Activated CD4-positive, alpha-beta T cell treated with anti-CD3 and anti-CD28 coated beads for 4 hours (primary cell): ENCODE results near the gene RASAL1.

ENCODE experiments used
- DNase-seq, 2 donors: peaks; one replicate each; pipeline ENCODE4 v3.0.0-alpha.2; 2020

RASAL1 gene

DNA sequence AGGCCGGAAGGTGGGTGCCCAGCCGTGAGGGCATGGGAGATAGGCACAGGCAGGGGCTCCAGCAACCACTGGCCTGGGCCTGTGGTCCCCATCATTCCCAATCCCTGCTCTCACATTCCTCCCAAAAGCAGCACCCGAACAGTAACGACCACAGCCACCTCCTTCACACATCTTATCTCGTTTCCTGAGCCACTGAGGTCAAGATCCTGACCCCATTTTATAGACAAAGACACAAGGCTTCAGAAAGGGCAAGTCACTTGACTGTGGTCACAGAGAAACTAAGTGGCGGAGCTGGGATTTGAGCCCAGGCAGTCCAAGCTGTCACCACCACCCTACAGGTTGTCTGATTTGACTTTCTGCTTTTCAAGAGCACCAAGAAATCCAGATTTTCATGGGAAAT, 40.2 kb downstream of the RASAL1 start:
- no peak for DNase-seq

DNA sequence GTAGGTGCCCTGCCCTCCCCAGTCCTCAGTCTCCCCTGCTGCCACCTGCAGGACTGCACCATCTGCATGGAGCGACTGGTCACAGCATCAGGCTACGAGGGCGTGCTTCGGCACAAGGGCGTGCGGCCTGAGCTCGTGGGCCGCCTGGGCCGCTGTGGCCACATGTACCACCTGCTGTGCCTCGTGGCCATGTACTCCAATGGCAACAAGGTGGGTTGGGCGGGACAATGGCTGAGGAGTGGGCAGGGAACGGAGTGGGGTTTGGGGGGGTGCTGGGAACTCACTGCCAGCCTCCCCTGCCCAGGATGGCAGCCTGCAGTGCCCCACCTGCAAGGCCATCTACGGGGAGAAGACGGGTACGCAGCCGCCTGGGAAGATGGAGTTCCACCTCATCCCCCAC, 40.8 kb downstream of the RASAL1 start:
- no peak for DNase-seq

DNA sequence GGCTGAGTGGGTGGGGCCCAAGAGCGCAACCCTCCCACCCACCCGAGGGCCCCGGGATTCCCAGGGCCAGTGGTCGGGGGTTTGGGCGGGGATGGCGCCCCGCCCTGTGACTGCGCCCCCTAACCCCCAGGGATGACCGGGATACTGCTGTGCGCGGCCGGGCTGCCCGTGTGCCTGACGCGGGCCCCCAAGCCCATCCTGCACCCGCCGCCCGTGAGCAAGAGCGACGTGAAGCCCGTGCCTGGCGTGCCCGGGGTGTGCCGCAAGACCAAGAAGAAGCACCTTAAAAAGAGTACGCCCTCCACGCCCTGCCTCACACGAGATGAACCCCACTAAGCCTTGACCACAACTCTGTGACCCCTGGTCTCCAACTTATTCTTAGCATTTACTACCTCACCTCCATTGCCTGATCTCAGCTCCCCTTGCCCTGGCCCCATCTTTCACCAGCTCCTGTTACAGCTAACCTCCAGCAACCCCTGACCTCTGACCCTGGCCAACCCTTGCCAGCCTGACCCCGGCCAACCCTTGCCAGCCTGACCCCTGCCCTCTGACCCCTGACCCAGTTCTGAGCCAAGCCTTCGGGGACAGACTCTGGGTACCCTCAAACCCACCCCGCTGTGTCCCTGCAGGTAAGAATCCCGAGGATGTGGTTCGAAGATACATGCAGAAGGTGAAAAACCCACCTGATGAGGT, 42.0 kb downstream of the RASAL1 start:
- DNase-seq = no peak

DNA sequence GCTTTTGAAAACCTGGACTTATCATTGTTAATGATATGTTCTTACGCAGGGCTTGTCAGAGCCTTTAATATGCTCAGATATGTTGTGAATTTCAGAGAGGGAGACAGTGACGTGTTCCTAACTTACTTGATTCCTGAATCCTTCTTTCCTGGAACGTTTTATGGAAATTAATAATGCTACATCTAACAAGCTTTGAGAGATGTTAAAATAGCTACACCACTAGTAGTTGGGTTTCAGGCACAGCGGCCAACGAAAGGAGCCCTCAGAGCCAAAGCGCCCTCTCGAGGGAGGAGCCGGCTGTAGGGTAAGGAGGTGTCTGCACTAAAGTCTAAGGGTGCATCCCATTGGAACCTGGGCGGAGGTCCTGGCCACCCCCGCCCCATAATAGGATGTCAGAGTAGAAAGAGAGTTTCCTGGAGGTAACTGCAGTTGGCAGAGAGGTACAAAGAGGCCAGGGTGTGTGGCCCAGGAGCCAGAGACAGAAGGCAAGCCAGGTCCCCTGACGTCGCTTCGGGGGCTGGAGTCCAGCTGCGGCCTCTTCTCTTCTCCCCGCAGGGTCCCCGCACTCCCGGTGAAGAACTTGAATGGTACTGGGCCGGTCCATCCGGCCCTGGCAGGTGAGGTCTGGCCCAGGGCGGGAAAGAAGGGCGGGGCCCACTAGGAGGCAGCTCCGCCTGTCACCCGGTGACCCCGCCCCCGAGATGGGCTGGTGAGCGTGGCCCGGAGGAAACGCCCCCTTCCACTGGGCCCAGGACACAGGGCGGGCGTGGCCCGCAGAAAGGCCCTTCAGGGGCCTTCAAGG, 42.8 kb downstream of the RASAL1 start:
- DNase-seq = no peak

DNA sequence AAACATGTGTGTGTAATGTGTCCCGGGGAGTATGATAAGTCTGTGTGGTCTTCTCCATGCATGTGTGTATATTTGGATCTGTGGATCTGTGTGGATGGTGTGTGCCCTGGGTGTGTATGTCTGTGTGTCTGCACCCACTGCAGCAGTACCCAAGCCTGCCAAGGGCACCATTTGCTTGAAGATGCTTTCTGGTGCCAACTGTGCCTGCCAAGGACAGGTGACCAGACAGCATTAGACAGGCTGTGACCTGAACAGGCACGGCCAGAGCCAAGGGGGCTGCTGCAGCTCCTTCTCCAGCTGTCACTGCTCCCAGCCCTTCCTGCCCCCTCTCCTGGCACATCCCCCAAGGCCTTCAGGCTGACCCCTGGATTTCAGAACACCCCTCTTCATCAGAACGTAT, 44.1 kb downstream of the RASAL1 start:
- DNase-seq = no peak

DNA sequence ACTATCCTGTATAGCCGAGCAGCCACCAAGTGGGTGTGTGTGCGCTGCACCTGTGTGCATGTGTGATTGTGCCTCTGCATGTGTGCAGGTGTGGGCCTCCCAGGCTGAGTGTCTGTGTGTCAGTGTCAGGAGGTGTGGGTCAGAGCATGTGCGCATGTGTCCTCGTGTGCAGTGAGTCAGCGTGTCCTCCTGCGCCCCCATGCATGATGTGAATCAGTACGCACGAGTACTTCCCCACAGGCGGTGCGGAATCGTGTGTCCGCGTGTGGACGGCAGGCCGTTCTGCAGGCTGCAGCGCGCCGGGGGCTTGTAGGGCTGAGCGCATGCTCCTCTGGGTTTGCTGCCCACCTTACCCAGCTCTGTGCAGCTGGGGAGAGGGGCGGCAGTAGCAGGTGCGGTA, 44.8 kb downstream of the RASAL1 start:
- no peak for DNase-seq

DNA sequence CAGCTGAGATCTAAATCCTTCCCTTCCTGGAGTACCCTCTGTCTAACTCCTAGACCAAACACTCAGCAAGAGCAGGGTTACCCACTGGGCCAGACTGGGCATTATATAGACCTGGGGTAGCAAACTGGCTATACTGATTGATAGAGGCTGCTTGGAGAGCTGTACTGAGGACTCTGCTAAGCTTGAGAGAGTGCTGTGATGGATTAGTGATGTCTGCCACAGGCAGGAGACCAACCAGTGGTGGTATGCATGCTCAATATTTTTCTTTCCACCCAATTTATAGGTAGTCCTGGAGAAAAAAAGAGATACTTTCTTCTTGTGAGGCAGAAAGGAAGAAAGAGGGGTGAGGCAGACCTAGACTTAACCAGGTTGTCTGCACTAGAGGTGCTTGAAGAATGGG, 45.7 kb downstream of the RASAL1 start:
- no peak for DNase-seq

DNA sequence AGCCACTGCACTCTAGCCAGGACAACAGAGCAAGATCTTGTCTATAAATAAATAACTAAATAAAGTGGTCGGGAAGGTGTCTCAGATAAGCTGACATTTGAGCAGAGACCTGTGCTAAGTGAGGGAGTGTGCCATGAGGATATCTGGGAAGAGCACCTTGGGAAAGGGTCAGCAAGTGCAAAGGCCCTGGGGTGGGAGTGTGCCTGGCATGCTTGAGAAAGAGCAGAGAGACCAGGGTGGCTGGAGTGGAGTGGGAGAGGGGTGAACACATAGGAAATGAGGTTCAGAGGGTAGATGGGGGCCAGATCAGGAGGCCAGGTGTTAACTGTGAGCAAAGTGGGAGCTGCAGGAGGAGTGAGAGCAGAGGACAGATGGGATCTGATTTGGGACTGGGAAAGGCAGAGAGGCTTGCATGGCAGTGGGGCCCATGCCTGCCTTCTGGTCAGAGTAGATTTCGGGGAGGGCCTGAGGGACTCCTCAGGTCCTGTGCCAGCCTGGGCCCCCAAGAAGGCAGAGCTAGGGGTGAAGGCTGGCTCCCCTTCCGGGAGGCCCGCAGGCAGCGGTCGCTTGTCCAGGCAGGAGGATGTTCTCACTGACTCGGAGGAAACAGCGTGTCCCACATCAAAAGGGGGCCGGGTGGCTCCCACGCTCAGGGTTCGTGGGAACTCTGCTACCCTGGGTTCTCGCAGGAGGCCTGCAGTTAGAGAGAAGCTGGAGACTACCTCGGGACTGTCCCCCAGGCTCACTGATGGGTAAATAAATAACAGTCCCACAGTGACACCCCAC, 46.4 kb downstream of the RASAL1 start:
- peak; percentile 41 to 43 for DNase-seq

DNA sequence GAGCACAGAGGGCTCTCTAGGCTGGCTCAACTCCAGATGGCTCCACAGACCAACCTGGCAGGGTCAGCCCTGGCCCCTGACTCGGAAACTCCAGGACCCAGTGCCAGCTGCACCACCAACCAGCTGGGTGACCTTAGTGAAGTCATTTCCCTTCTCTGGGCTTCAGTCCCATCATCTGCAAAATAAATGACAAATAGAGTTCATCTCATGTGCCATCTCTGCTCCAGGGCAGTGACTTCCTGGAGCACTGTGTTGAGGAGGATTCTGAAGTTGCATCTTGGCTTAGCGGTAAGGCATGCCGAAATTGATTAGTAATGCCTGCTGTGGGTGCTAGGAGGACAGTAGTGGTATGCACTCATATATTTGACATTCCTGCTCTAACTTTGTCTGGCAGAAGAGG, 47.5 kb downstream of the RASAL1 start:
- DNase-seq = no peak

DNA sequence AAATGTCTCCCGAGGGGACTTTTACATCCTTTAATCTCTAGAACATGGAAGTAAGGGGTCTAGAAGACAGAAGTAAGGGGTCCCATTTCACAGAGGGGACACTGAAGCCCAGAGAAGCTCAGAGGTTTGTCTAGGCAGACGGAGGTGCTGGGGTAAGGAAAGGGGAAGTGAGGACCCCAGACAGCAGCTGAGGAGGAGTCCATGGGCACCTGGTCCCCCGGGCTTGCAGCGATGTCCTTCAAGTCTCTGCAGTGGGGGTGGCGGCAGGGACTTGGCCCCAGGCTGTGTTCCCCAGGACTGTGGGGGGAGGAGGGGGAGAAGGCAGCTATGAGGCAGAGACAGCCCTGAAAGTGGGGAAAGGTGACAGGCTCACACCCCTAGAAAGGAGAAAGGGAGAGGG, 48.4 kb downstream of the RASAL1 start:
- no peak for DNase-seq

DNA sequence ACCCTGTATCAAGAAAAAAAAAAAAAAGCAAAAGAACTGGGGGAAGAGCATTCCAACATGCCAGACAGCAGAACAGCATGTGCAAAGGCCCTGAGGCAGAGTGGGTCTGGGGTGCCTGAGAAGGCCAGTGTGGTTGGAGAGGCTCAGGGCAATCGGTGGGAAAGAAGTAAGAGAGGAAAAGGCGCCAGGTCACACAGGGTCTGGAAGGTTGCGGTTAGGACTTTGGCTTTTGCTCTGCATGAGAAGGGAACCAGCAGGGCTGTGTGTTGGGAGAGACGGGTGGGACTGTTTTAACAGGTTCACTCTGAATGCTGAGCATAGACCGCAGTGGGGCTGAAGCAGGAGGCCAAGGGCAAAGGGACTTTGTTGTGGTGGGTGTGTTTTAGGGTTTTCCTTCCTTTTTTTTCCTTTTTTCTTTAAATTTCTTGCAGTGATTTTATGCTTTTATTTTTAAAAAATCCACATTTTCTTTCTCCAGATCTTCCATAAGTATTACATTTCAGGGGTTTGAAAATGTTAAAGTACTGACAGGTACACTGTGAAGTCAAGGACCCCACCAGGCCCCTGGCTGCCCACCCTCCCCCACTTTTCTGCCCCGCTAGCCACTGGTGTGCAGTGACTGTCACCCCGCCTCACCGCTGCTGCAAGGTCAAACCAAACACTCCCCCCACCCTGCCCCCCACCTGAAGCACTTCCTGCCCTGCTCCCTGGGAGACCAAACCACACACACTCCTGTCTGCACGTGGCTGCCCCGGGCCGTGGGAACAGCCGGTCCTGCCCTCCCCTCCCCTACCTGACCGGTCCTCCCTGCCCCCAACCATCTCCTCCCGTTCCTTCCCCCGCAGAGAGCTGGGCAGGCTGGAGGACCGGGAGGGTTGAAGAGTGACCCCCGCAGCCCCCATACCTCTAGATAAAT, 49.1 kb downstream of the RASAL1 start:
- DNase-seq = peak in 1 of 2 donors; percentile 42

DNA sequence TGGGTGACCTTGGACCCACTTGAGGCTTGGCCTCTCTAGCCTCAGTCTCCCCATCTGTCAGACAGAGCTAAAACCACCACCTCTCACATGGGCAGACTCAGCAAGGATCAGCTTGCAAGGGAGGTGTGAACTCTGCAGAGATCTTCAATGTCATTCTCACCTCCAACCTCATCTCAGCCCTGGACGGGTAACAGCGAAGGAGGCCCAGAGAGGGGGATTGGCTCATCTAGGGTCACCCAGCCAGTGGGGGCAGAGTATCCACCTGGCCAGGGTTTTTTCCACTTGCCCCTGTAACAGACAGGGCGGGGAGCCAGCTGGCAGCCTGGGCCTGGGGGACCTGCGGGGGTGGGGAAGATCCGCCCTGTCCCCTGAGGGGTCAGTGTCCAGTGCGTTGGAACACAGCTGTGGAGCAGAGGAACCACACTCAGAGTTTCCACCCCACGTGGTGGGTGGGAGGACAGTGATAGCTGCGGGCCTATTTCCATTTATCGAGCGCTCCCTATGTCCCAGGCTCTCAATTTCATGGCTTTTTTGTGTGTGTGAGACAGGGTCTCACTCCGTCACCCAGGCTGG, 51.6 kb downstream of the RASAL1 start:
- no peak for DNase-seq

DNA sequence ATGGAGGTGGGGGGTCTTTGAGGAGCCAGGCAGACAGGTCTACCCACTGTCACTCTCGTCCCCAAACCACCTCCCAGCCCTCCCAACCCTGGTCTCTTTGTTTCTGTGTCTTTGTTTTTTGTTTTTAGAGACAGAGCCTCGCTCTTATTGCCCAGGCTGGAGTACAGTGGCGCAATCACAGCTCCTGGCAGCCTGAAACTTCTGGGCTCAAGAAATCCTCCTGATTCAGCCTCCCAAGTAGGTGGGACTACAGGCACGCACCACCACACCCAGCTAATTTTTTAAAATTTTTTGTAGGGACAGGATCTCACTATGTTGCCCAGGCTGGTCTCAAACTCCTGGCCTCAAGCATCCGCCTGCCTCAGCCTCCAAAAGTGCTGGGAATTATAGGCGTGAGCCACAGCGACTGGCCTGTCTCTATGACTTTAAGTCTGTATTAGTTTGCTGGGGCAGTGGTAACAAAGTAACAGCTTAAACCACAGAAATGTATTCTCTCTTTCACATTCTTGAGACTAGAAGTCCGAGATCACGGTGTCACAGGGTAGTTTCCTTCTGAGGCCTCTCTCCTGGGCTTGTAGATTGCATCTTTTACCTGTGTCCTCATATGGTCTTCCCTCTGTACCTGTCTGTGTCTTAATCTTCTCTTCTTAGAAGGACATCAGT, 52.9 kb downstream of the RASAL1 start:
- DNase-seq = no peak

DNA sequence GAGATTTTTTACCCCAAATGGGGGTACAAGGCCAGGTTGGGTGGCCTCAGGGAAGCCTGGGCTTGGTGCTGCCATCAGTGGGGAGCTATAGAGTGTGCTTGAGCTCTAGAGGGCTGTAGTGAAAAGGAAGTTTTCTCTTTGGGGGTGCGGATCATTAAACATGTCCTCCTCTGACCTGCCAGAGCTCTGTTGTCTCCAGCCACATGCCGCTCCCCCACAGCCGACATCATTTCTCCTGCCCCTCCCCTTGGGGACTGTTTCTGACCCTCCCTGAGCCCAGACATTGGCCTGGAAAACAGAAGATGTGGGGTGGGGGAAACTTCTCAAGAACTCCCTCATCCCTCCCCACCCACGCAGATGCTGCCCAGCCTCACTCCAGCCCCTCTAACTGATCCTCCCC, 53.7 kb downstream of the RASAL1 start:
- no peak for DNase-seq

DNA sequence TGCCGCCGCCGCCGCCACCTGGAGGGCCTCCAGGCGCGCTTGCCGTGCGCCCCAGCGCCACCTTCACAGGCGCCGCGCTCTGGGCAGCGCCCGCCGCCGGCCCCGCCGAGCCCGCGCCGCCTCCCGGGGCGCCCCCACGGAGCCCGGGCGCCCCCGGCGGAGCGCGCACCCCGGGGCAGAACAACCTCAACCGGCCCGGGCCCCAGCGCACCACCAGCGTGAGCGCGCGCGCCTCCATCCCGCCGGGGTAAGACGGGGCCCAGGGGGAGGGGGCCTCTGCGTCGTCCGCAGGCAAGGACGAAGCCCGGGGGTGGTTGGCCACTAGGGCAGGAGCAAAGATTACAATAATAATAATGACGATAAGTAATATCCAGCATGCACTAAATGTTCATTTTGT, 57.7 kb downstream of the RASAL1 start:
- DNase-seq = no peak

DNA sequence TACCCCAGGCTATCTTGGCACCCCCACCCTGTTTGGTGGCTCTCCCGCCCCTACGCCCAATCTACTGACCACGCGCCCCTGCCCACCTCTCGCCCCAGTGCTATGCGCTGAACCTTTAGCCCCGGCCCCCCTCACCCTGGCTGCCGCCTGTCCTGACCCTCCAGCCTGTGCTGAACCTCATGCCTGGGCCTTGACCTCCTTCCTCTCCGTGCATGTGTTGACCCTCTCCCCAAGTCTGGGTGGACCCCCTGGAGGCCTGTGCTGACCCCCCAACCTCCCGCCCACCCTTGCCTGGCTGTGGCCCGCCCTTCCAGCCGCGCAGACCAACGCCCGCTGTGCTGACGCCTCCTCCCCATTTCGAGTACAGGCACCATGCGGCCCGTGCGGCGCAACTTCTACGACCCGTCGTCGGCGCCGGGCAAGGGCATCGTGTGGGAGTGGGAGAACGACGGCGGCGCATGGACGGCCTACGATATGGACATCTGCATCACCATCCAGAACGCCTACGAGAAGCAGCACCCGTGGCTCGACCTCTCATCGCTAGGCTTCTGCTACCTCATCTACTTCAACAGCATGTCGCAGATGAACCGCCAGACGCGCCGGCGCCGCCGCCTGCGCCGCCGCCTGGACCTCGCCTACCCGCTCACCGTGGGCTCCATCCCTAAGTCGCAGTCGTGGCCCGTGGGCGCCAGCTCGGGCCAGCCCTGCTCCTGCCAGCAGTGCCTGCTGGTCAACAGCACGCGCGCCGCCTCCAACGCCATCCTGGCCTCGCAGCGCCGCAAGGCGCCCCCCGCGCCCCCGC, 58.3 kb downstream of the RASAL1 start:
- DNase-seq = no peak

DNA sequence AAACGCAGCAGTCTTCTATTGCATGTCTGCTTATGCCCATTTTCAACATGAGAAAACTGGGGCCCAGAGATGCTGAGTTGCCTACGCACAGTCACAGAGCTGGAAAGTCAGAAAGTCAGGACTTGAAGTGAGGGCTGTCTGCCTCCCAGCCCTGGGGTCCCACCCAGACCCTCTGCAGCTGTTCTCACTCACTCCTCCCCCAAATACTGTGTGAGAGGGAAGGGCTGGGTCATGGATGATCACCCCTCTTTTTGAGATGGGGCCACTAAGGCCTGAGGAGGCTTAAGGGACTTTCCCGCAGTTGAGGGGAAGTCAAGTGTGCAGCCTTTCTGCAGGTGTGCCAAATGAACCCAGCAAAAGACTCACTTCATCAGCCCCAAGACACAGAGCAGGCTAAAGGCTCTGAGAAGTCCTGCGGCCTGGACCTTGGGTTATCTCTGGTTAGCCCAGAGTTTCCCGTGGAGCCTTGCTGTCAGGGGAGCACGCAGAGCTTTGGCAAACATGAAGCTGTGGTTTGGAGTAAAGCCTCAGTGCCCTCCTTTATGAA, 60.4 kb downstream of the RASAL1 start:
- DNase-seq = no peak

DNA sequence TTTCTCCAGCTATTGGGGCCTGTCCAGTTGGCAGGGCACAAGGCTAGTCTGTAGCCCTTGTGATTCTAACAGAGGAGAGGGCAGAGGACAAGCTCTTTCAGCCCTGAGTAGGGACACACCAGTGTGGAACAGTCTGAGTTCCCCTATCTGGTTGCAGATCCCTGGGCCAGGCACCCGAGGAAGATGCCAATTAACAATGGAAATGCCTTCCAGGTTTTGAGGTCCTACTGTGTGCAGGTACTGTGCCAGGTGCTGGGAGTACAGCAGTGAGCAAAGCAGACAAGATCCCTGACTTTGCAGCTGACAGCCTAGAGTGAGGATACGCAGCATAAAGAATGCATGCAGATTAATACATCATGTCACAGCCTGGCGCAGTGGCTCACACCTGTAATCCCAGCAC, 62.0 kb downstream of the RASAL1 start:
- no peak for DNase-seq

DNA sequence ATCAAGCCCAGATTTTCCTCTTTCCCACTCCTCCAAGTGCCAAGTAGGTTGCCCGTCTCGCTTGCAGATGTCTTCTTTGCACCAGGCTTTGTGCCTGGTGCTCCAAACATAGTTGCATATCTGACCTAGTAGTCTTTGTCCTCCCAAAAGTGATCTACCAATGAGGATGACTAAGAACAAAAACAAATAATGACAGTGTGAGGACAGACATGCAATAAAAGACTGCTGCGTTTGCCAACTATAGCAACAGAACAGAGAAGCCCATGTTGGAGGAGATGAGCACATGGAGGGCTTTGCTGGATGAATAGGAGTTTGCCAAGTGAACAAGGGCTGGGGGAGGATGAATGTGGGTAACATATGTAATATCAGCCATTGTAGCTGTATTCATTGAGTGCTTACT, 63.4 kb downstream of the RASAL1 start:
- no peak for DNase-seq
